Neural crest cell (in vitro differentiated cells): ENCODE results near the gene FXYD1. TPM values are rescaled to one million over a fixed set of nuclear protein-coding genes. Genes with fewer than 3 reads are reported as not detected.

ENCODE experiments used
- DNase-seq: peaks from one replicate; pipeline ENCODE4 v3.0.0; 2021; ENCODE audit warnings: low read depth, mixed read lengths, low spot score
- H3K27ac Mint-ChIP-seq: one replicate; pipeline ENCODE4 v1.8.0; 2021; ENCODE audit warnings: mild to moderate bottlenecking, mixed read lengths; ENCODE audit not compliant: unreplicated experiment
- H3K27me3 Mint-ChIP-seq: 2 replicates; pipeline ENCODE4 v1.8.0; 2021; ENCODE audit warnings: low read depth, mild to moderate bottlenecking, mixed read lengths
- H3K36me3 Mint-ChIP-seq: 2 replicates; pipeline ENCODE4 v1.8.0; 2021; ENCODE audit warnings: low read depth, mild to moderate bottlenecking, mixed read lengths
- H3K4me1 Mint-ChIP-seq: 2 replicates; pipeline ENCODE4 v1.8.0; 2021; ENCODE audit warnings: mixed read lengths
- H3K4me3 Mint-ChIP-seq: one replicate; pipeline ENCODE4 v1.8.0; 2021; ENCODE audit warnings: mild to moderate bottlenecking, mixed read lengths
- H3K9me3 Mint-ChIP-seq: 2 replicates; pipeline ENCODE4 v1.8.0; 2021; ENCODE audit warnings: mixed read lengths
- total RNA-seq: library from RNA; stranded (reverse); gene quantifications from 2 replicates; pipeline ENCODE4 v1.2.1, GENCODE V29; 2021
- TF ChIP-seq, protein P1 (sequence below): fragments of 200-600 bp; sonication (generic); conservative IDR thresholded peaks from 2 replicates; pipeline ENCODE4 v1.5.0; 2021; ENCODE audit warnings: antibody characterized with exemption, mild to moderate bottlenecking

FXYD1 gene
- total RNA-seq, 1 donor from 2014 or later: 4.2 TPM

DNA sequence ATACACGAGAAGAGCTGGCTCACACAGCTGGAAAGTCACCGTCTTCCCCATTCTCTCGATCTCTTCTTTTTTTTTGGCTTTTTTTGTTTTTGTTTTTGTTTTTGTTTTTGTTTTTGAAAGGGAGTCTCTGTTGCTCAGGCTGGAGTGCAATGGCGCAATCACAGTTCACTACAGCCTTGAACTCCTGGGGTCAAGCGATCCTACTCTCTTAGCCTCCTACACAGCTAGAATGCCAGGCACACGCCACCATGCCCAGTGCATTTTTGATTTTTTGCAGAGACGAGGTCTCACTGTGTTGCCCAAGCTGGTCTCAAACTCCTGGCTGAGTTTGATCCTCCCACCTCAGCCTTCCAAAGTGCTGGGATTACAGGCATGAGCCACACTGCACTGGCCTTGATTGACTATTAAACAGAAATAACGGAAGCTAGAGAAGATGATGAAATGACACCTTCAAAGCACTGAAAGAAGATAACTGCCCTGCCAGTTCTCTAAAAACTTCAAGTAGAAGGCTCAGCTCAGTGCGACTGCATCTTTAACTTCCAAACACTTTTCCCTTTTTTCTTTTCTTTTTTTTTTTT lies 19.0 kb upstream of the FXYD1 start:
- Mint-ChIP-seq H3K27me3 (peaks cover 3% of the 10 kb centered on the region), H3K4me3 (no peak overlapping the region), H3K4me1 (peaks cover 50% of the 10 kb centered on the region), H3K27ac (no peak overlapping the region), H3K9me3 (no peaks in the 10 kb centered on the region), H3K36me3 (no peaks in the 10 kb centered on the region)
- TF ChIP-seq, protein P1, sequence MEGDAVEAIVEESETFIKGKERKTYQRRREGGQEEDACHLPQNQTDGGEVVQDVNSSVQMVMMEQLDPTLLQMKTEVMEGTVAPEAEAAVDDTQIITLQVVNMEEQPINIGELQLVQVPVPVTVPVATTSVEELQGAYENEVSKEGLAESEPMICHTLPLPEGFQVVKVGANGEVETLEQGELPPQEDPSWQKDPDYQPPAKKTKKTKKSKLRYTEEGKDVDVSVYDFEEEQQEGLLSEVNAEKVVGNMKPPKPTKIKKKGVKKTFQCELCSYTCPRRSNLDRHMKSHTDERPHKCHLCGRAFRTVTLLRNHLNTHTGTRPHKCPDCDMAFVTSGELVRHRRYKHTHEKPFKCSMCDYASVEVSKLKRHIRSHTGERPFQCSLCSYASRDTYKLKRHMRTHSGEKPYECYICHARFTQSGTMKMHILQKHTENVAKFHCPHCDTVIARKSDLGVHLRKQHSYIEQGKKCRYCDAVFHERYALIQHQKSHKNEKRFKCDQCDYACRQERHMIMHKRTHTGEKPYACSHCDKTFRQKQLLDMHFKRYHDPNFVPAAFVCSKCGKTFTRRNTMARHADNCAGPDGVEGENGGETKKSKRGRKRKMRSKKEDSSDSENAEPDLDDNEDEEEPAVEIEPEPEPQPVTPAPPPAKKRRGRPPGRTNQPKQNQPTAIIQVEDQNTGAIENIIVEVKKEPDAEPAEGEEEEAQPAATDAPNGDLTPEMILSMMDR: no peak
- no peak for DNase-seq

DNA sequence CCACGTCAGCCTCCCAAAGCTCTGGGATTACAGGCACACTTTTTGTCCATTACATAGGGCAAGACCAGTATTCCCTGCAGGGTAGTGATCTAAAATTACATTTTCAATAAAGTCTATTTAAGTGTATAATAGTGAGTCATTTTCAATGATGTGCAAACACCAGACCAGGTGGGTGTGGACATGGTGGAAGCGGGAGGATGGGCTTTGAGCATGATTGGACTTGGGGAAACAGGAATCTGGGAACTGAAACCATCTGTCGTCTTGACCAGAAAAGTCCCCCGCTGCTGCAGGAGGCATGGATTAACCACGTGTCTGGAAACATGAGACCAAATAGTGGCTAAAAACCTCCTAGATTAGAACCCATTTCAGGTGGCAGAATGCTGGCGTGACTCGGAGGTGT lies 18.1 kb upstream of the FXYD1 start:
- Mint-ChIP-seq H3K9me3 (no peaks in the 10 kb centered on the region), H3K27ac (no peak overlapping the region), H3K27me3 (peaks cover 3% of the 10 kb centered on the region), H3K4me3 (no peak overlapping the region), H3K36me3 (no peaks in the 10 kb centered on the region), H3K4me1 (peaks cover 44% of the 10 kb centered on the region)
- no peak for DNase-seq
- TF ChIP-seq, protein P1: no peak

DNA sequence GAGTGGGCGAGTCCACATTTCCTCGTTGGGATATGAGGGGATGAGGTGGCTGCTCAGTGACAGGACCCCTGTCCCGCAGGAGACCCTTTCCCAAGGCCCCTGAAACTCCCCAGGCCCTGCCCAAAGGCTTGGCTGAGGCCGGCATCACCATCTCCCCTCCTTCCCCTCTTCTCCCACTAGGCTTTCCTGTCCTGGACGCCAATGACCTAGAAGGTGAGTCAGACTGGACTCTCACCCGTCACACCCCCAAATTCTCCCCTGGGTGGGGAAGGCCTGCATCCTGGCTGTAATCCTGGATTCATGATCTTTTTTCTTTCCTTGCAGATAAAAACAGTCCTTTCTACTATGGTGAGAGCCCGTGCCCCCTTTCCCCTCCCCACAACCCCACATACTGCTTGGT lies 17.7 kb upstream of the FXYD1 start:
- Mint-ChIP-seq H3K27me3 (peaks cover 3% of the 10 kb centered on the region), H3K4me3 (no peak overlapping the region)

DNA sequence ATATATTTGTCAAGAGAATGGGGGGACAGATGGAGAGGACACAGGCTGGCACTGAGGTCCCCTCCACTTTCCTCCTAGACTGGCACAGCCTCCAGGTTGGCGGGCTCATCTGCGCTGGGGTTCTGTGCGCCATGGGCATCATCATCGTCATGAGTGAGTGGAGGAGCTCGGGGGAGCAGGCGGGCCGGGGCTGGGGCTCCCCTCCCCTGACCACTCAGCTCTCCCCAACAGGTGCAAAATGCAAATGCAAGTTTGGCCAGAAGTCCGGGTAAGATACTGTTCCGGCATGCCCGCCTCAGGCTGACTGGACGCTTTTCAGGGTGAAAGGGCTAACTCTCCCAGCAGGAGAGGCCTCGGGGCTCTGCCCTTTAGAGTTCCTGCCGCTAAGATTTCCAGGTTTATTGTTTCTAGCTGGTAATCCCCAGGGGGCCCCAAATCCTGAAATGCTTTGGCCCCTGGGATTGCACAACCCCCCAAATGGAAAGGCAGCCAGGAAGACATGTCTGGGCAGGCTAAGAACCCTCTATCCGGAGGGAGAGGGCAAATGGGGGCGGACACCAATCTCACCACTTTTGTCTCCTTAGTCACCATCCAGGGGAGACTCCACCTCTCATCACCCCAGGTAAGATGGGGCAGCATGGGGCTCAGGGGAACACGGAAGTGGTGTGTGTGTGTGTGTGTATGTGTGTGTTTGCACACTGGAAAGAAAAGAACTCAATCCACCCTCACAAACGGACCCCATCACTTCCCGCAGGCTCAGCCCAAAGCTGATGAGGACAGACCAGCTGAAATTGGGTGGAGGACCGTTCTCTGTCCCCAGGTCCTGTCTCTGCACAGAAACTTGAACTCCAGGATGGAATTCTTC lies 15.7 kb upstream of the FXYD1 start:
- no peak overlapping the region for H3K4me3 Mint-ChIP-seq
- peaks cover 26% of the 10 kb centered on the region for H3K4me1 Mint-ChIP-seq
- no peak for DNase-seq
- H3K9me3 Mint-ChIP-seq: no peaks in the 10 kb centered on the region
- TF ChIP-seq, protein P1: no peak
- no peaks in the 10 kb centered on the region for H3K36me3 Mint-ChIP-seq
- no peaks in the 10 kb centered on the region for H3K27me3 Mint-ChIP-seq
- H3K27ac Mint-ChIP-seq: no peak overlapping the region

More for the DNA sequence above, 17.7 kb upstream of the FXYD1 start:
- Mint-ChIP-seq H3K27ac (no peak overlapping the region), H3K4me1 (peaks cover 44% of the 10 kb centered on the region), H3K9me3 (no peaks in the 10 kb centered on the region), H3K36me3 (no peaks in the 10 kb centered on the region)
- no peak for DNase-seq
- TF ChIP-seq, protein P1: no peak

DNA sequence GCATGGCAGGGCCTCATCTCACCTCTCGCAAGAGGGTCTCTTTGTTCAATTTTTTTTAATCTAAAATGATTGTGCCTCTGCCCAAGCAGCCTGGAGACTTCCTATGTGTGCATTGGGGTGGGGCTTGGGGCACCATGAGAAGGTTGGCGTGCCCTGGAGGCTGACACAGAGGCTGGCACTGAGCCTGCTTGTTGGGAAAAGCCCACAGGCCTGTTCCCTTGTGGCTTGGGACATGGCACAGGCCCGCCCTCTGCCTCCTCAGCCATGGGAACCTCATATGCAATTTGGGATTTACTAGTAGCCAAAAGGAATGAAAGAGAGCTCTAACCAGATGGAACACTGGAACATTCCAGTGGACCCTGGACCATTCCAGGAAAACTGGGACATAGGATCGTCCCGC lies 15.1 kb upstream of the FXYD1 start:
- Mint-ChIP-seq H3K4me3 (no peak overlapping the region), H3K36me3 (no peaks in the 10 kb centered on the region), H3K27me3 (no peaks in the 10 kb centered on the region), H3K9me3 (no peaks in the 10 kb centered on the region), H3K4me1 (peaks cover 26% of the 10 kb centered on the region), H3K27ac (no peak overlapping the region)
- TF ChIP-seq, protein P1: no peak
- no peak for DNase-seq
